ENCODE results near the gene PTGER4. TPM values are rescaled to one million over a fixed set of nuclear protein-coding genes. Genes with fewer than 3 reads are reported as not detected.

Gene PTGER4
- total and polyA plus RNA-seq, 11 donors, result 2.1 to 43.7 (median 8.8) TPM

DNA sequence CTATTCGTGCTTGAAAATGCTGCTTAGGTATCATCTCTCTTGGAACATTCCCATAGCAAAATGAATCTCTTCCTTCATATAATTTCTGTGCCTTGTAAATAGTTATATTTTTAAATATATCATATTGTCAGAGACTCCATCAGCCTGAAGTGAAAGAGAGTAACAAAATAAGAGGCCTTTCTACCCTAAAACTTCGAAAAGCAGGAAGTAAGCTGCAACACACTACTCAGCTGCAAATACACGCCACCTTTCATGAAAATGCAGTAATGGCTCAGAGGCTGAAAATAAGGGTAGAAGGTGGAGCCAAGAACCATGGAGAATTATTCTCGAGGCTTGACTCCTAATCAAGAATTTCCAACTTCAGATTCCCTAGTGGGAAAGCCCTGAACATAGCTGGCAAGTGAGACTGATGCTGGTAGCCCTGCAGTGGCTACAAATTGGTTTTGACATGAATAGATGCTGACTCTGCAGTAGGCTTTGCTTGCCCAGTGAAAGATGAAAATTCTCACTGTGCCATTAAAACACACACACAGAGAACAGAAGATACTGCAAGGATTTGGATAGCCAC, 30.2 kb upstream of the PTGER4 start:
- ATAC-seq (no peak), DNase-seq (no peak)
- no peaks in the 10 kb centered on the region for H3K9me3 ChIP-seq
- intact Hi-C loops (cut with DNase I), result no loop called here
- 72 to 75% (median 73%) methylated on average over 4 of the region's 4 CpGs for WGBS, 4 donors
- H3K27me3 ChIP-seq, result no peaks in the 10 kb centered on the region
- peak overlapping the region in 1 of 12 donors; percentile 71 for H3K27ac ChIP-seq
- no peak overlapping the region for H3K4me3 ChIP-seq
- H3K36me3 ChIP-seq, result no peaks in the 10 kb centered on the region
- H3K4me1 ChIP-seq, result peaks cover 0 to 33% (median 0%) of the 10 kb centered on the region in 12 donors
- TF ChIP-seq, protein P1, sequence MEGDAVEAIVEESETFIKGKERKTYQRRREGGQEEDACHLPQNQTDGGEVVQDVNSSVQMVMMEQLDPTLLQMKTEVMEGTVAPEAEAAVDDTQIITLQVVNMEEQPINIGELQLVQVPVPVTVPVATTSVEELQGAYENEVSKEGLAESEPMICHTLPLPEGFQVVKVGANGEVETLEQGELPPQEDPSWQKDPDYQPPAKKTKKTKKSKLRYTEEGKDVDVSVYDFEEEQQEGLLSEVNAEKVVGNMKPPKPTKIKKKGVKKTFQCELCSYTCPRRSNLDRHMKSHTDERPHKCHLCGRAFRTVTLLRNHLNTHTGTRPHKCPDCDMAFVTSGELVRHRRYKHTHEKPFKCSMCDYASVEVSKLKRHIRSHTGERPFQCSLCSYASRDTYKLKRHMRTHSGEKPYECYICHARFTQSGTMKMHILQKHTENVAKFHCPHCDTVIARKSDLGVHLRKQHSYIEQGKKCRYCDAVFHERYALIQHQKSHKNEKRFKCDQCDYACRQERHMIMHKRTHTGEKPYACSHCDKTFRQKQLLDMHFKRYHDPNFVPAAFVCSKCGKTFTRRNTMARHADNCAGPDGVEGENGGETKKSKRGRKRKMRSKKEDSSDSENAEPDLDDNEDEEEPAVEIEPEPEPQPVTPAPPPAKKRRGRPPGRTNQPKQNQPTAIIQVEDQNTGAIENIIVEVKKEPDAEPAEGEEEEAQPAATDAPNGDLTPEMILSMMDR (IDR thresholded peaks at IDR 0.05), result no peak
- TF ChIP-seq POLR2A (IDR thresholded peaks at IDR 0.05), result no peak

DNA sequence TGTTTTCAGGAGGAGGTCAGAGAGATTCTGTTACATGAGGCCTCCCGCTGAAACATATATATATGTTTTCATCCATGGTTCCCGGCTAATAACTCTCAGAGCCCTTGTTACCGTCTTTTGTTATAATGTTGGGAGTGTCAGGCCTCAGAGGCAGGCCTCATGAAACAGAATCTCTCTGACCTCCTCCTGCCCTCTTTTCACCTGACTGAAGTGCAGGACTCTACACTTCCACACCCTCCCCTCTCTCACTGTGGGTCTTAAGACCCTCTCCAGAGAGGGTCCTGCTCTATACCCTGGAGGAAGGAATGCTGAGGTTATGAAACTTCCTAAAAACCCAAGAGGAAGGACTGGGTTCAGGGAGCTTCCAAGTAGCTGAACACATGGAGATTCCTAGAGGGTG, 28.5 kb upstream of the PTGER4 start:
- intact Hi-C loops (cut with DNase I), result no loop called here
- no peak overlapping the region for H3K27ac ChIP-seq
- H3K36me3 ChIP-seq, result no peaks in the 10 kb centered on the region
- peaks cover 0 to 43% (median 0%) of the 10 kb centered on the region in 12 donors for H3K4me1 ChIP-seq
- no peaks in the 10 kb centered on the region for H3K27me3 ChIP-seq
- no peak for ATAC-seq
- DNase-seq, result no peak
- no peak for TF ChIP-seq POLR2A (IDR thresholded peaks at IDR 0.05)
- TF ChIP-seq, protein P1 (IDR thresholded peaks at IDR 0.05), result no peak
- no peaks in the 10 kb centered on the region for H3K9me3 ChIP-seq
- WGBS, 4 donors, result 95 to 97% (median 96%) methylated on average over 3 of the region's 3 CpGs
- no peak overlapping the region for H3K4me3 ChIP-seq

GRCh38 chr5:40652441-40653220, 27.1 kb upstream of the PTGER4 start:
- DNase-seq (no peak), ATAC-seq (no peak)
- no peak overlapping the region for H3K4me3 ChIP-seq
- no peaks in the 10 kb centered on the region for H3K27me3 ChIP-seq
- intact Hi-C loops (cut with DNase I), result no loop called here
- no peak overlapping the region for H3K27ac ChIP-seq
- H3K4me1 ChIP-seq, result peaks cover 0 to 43% (median 0%) of the 10 kb centered on the region in 12 donors
- no peaks in the 10 kb centered on the region for H3K36me3 ChIP-seq
- 71 to 82% (median 79%) methylated on average over 5 to 8 of the region's 8 CpGs for WGBS, 4 donors
- H3K9me3 ChIP-seq, result no peaks in the 10 kb centered on the region
- TF ChIP-seq, protein P1 (IDR thresholded peaks at IDR 0.05), result no peak
- TF ChIP-seq POLR2A (IDR thresholded peaks at IDR 0.05), result no peak

DNA sequence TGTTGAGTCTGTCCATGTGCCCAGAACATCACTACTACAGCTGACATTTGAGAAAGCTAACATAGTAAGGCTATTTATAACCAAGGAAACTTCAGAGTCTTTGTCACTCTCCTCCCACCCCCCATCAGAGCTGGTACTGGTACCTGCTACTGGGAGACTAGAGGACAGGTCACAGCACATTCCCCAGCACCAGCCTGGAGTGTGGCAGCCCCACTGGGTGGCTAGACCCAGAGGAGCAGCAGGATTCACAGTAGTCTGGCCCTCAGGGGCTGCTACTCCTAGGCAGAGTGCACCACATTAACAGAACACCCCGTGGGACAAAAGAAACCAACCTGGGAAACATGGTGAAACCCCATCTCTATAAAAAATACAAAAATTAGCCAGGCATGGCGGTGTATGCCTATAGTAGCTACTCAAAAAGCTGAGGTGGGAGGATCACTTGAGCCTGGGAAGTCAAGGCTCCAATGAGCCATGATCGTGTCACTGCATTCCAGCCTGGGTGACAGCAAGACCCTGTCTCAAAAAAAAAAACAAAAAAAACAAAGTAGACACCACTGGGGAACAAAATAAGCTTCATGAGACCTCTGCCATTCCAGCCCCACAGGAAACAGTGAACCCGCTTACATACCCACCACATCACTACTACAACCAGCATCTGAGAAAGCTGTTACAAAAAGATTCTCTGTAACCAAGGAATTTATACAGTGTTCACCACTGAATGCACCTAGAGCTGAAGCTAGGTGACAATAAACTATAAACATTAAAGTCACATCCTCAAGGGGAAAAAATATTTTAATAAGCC, 26.3 kb upstream of the PTGER4 start:
- H3K9me3 ChIP-seq, result peaks cover 0 to 3% (median 0%) of the 10 kb centered on the region in 12 donors
- DNase-seq (no peak), ATAC-seq (no peak)
- intact Hi-C loops (cut with DNase I), result no loop called here
- TF ChIP-seq, protein P1 (IDR thresholded peaks at IDR 0.05), result no peak
- TF ChIP-seq POLR2A (IDR thresholded peaks at IDR 0.05), result no peak
- H3K4me3 ChIP-seq, result peak overlapping the region in 1 of 12 donors; percentile 3
- H3K36me3 ChIP-seq, result no peaks in the 10 kb centered on the region
- peaks cover 0 to 43% (median 0%) of the 10 kb centered on the region in 12 donors for H3K4me1 ChIP-seq
- WGBS, 4 donors, result 83 to 89% (median 85%) methylated on average over 3 to 4 of the region's 4 CpGs
- H3K27me3 ChIP-seq, result no peaks in the 10 kb centered on the region
- peak overlapping the region in 1 of 12 donors; percentile 57 for H3K27ac ChIP-seq
